Liver (tissue), 9 donors: ENCODE measurements around the gene SCAP. TPM values are rescaled to one million over a fixed set of nuclear protein-coding genes. Genes with fewer than 3 reads are reported as not detected.

Experiments used
- DNase-seq: peaks from one replicate; pipeline ENCODE4 v3.0.0-alpha.2; 2017; ENCODE audit warnings: low spot score
- H3K27ac ChIP-seq, 2 donors: one replicate each; pipeline ENCODE4 v1.7.0; 2013; ENCODE audit warnings: inconsistent platforms in 2 of 2, low read length in 2 of 2, control low read depth in 1 of 2, low read depth in 1 of 2, mild to moderate bottlenecking in 1 of 2
- H3K27me3 ChIP-seq, 4 donors: one replicate each; pipeline versions ENCODE4 v1.6.1 to v1.7.0; 2013; ENCODE audit warnings: low read length in 3 of 4, inconsistent platforms in 1 of 4, mild to moderate bottlenecking in 1 of 4, moderate library complexity in 1 of 4; ENCODE audit not compliant: control insufficient read depth in 4 of 4, insufficient read depth in 4 of 4
- H3K36me3 ChIP-seq, 4 donors: one replicate each; pipeline versions ENCODE4 v1.6.1 to v1.7.0; 2013; ENCODE audit warnings: low read length in 3 of 4, mild to moderate bottlenecking in 3 of 4, low read depth in 1 of 4, moderate library complexity in 1 of 4; ENCODE audit not compliant: control insufficient read depth in 4 of 4, insufficient read depth in 3 of 4
- H3K4me1 ChIP-seq, 4 donors: one replicate each; pipeline versions ENCODE4 v1.6.1 to v1.7.0; 2013; ENCODE audit warnings: low read length in 3 of 4, mild to moderate bottlenecking in 3 of 4, moderate library complexity in 1 of 4; ENCODE audit not compliant: control insufficient read depth in 4 of 4, insufficient read depth in 4 of 4
- H3K4me3 ChIP-seq, 3 donors: one replicate each; pipeline versions ENCODE4 v1.6.1 to v1.7.0; 2013; ENCODE audit warnings: low read length in 3 of 3, control low read depth in 1 of 3, low read depth in 1 of 3, mild to moderate bottlenecking in 1 of 3
- H3K9ac ChIP-seq, 2 donors: one replicate each; pipeline ENCODE4 v1.7.0; 2013; ENCODE audit warnings: low read length in 2 of 2, mild to moderate bottlenecking in 2 of 2, moderate library complexity in 2 of 2, control low read depth in 1 of 2, low read depth in 1 of 2
- H3K9me3 ChIP-seq, 4 donors: one replicate each; pipeline versions ENCODE4 v1.6.1 to v1.7.0; 2013; ENCODE audit warnings: low read length in 3 of 4; ENCODE audit not compliant: control insufficient read depth in 4 of 4
- FOXA1 ChIP-seq: IDR thresholded peaks from 2 replicates; pipeline ENCODE4 v1.6.1; 2016; ENCODE audit warnings: antibody characterized with exemption
- FOXA2 ChIP-seq: IDR thresholded peaks from 2 replicates; pipeline ENCODE4 v1.6.1; 2016; ENCODE audit warnings: antibody characterized with exemption
- HNF4A ChIP-seq, 2 donors: conservative IDR thresholded peaks; 2 replicates each; pipeline ENCODE4 v1.6.1; 2016; ENCODE audit warnings: antibody characterized with exemption in 2 of 2, mild to moderate bottlenecking in 2 of 2
- NR2F2 ChIP-seq: IDR thresholded peaks from 2 replicates; pipeline ENCODE4 v1.6.1; 2016; ENCODE audit warnings: antibody characterized with exemption
- RAD21 ChIP-seq, 2 donors: IDR thresholded peaks; 2 replicates each; pipeline ENCODE4 v1.6.1; 2016; ENCODE audit warnings: antibody characterized with exemption in 2 of 2, mild to moderate bottlenecking in 2 of 2
- RXRA ChIP-seq, 2 donors: IDR thresholded peaks; 2 replicates each; pipeline ENCODE4 v1.6.1; 2017 to 2018; ENCODE audit warnings: antibody characterized with exemption in 2 of 2, mild to moderate bottlenecking in 1 of 2
- SP1 ChIP-seq: IDR thresholded peaks from 2 replicates; pipeline ENCODE4 v1.6.1; 2018; ENCODE audit warnings: antibody characterized with exemption, mild to moderate bottlenecking
- TAF1 ChIP-seq: conservative IDR thresholded peaks from 2 replicates; pipeline ENCODE4 v1.6.1; 2016; ENCODE audit warnings: antibody characterized with exemption, mild to moderate bottlenecking
- YY1 ChIP-seq: IDR thresholded peaks from 2 replicates; pipeline ENCODE4 v1.6.1; 2016; ENCODE audit warnings: antibody characterized with exemption, mild to moderate bottlenecking
- WGBS: extraction: QIAGEN DNeasy Blood & Tissue Kit; methylation state at CpG from one replicate; pipeline ENCODE4 v1.1.7; 2013; 5-methylcytosine and 5-hydroxymethylcytosine counted together
- polyA plus RNA-seq, 2 donors: library from polyadenylated mRNA; stranded (reverse) in 1 of 2; unstranded in 1 of 2; fragments of 200-250 nt in 1 of 2; fragments of >200 nt in 1 of 2; fragmentation: Nextera tagmentation in 1 of 2; extraction: Ambion mirVana in 1 of 2; gene quantifications; one replicate each; pipeline versions ENCODE4 v1.2.1 to v1.2.3, GENCODE V29; 2013 to 2015
- total RNA-seq, 2 donors: library from RNA; depleted of rRNA; stranded (reverse); fragments of >200 nt; gene quantifications; one replicate each; pipeline ENCODE4 v1.2.3, GENCODE V29; 2014
- TF ChIP-seq, protein P1 (sequence below): fragments of 150-350 bp; IDR thresholded peaks from 2 replicates; pipeline ENCODE4 v1.5.1; 2017; ENCODE audit warnings: improper control_type of control experiment, low read depth, low read length; ENCODE audit not compliant: missing input control
- TF ChIP-seq, protein P2 (sequence below): IDR thresholded peaks from 2 replicates; pipeline ENCODE4 v1.6.1; 2016; ENCODE audit warnings: antibody characterized with exemption
- TF ChIP-seq, protein P3 (sequence below): IDR thresholded peaks from 2 replicates; pipeline ENCODE4 v1.6.1; 2016; ENCODE audit warnings: antibody characterized with exemption, mild to moderate bottlenecking
- TF ChIP-seq, protein P4 (sequence below): IDR thresholded peaks from 2 replicates; pipeline ENCODE4 v1.6.1; 2016; ENCODE audit warnings: antibody characterized with exemption
- donor health status: healthy.
- donor health status: healthy.
- donor health status: healthy.
- donor health status: healthy.
- donor health status: healthy.

SCAP gene
- total and polyA plus RNA-seq, 4 donors: 25.9 to 84.8 (median 59.3) TPM

DNA sequence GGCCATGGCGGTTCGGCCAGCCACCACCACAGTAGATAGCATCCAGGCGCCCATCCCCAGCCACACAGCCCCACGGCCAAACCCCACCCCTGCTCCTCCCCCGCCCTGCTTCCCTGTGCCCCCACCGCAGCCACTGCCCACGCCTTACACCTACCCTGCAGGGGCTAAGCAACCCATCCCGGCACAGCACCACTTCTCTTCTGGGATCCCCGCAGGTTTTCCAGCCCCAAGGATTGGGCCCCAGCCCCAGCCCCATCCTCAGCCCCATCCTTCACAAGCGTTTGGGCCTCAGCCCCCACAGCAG is 65.4 kb downstream of the SCAP start:
- no peaks in the 10 kb centered on the region for H3K27me3 ChIP-seq
- WGBS: 69% methylated on average over 10 of the region's 10 CpGs
- DNase-seq: no peak
- no peak overlapping the region for H3K27ac ChIP-seq
- H3K36me3 ChIP-seq: peaks cover 19 to 79% (median 40%) of the 10 kb centered on the region in 4 donors
- H3K4me1 ChIP-seq: no peaks in the 10 kb centered on the region
- no peaks in the 10 kb centered on the region for H3K9me3 ChIP-seq
- TF ChIP-seq RXRA (IDR thresholded peaks at IDR 0.05): no peak
- TF ChIP-seq SP1: no peak
- no peak for TF ChIP-seq RAD21 (IDR thresholded peaks at IDR 0.05)
- TF ChIP-seq FOXA2: no peak
- TF ChIP-seq HNF4A (conservative IDR thresholded peaks at IDR 0.05): no peak
- TF ChIP-seq NR2F2: no peak
- TF ChIP-seq, protein P1, sequence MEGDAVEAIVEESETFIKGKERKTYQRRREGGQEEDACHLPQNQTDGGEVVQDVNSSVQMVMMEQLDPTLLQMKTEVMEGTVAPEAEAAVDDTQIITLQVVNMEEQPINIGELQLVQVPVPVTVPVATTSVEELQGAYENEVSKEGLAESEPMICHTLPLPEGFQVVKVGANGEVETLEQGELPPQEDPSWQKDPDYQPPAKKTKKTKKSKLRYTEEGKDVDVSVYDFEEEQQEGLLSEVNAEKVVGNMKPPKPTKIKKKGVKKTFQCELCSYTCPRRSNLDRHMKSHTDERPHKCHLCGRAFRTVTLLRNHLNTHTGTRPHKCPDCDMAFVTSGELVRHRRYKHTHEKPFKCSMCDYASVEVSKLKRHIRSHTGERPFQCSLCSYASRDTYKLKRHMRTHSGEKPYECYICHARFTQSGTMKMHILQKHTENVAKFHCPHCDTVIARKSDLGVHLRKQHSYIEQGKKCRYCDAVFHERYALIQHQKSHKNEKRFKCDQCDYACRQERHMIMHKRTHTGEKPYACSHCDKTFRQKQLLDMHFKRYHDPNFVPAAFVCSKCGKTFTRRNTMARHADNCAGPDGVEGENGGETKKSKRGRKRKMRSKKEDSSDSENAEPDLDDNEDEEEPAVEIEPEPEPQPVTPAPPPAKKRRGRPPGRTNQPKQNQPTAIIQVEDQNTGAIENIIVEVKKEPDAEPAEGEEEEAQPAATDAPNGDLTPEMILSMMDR: no peak
- no peak for TF ChIP-seq TAF1
- TF ChIP-seq, protein P2, sequence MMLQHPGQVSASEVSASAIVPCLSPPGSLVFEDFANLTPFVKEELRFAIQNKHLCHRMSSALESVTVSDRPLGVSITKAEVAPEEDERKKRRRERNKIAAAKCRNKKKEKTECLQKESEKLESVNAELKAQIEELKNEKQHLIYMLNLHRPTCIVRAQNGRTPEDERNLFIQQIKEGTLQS: no peak
- H3K9ac ChIP-seq: no peak overlapping the region
- H3K4me3 ChIP-seq: no peak overlapping the region

DNA sequence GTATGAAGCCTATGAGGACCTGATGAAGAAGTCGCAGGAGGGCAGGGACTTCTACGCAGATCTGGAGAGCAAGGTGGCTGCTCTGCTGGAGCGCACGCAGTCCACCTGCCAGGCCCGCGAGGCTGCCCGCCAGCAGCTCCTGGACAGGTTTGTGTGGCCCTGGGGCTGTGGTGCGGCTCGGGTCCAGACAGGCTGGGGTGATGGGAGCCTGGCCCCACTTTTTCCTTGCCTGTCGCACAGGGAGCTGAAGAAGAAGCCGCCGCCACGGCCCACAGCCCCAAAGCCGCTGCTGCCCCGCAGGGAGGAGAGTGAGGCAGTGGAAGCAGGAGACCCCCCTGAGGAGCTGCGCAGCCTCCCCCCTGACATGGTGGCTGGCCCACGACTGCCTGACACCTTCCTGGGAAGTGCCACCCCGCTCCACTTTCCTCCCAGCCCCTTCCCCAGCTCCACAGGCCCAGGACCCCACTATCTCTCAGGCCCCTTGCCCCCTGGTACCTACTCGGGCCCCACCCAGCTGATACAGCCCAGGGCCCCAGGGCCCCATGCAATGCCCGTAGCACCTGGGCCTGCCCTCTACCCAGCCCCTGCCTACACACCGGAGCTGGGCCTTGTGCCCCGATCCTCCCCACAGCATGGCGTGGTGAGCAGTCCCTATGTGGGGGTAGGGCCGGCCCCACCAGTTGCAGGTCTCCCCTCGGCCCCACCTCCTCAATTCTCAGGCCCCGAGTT is 65.9 kb downstream of the SCAP start:
- no peaks in the 10 kb centered on the region for H3K27me3 ChIP-seq
- H3K36me3 ChIP-seq: peaks cover 15 to 74% (median 37%) of the 10 kb centered on the region in 4 donors
- no peak overlapping the region for H3K27ac ChIP-seq
- WGBS: 90% methylated on average over 26 of the region's 26 CpGs
- H3K9ac ChIP-seq: no peak overlapping the region
- no peaks in the 10 kb centered on the region for H3K9me3 ChIP-seq
- no peak for TF ChIP-seq TAF1
- TF ChIP-seq RXRA (IDR thresholded peaks at IDR 0.05): no peak
- TF ChIP-seq, protein P3, sequence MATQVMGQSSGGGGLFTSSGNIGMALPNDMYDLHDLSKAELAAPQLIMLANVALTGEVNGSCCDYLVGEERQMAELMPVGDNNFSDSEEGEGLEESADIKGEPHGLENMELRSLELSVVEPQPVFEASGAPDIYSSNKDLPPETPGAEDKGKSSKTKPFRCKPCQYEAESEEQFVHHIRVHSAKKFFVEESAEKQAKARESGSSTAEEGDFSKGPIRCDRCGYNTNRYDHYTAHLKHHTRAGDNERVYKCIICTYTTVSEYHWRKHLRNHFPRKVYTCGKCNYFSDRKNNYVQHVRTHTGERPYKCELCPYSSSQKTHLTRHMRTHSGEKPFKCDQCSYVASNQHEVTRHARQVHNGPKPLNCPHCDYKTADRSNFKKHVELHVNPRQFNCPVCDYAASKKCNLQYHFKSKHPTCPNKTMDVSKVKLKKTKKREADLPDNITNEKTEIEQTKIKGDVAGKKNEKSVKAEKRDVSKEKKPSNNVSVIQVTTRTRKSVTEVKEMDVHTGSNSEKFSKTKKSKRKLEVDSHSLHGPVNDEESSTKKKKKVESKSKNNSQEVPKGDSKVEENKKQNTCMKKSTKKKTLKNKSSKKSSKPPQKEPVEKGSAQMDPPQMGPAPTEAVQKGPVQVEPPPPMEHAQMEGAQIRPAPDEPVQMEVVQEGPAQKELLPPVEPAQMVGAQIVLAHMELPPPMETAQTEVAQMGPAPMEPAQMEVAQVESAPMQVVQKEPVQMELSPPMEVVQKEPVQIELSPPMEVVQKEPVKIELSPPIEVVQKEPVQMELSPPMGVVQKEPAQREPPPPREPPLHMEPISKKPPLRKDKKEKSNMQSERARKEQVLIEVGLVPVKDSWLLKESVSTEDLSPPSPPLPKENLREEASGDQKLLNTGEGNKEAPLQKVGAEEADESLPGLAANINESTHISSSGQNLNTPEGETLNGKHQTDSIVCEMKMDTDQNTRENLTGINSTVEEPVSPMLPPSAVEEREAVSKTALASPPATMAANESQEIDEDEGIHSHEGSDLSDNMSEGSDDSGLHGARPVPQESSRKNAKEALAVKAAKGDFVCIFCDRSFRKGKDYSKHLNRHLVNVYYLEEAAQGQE: no peak
- TF ChIP-seq, protein P4, sequence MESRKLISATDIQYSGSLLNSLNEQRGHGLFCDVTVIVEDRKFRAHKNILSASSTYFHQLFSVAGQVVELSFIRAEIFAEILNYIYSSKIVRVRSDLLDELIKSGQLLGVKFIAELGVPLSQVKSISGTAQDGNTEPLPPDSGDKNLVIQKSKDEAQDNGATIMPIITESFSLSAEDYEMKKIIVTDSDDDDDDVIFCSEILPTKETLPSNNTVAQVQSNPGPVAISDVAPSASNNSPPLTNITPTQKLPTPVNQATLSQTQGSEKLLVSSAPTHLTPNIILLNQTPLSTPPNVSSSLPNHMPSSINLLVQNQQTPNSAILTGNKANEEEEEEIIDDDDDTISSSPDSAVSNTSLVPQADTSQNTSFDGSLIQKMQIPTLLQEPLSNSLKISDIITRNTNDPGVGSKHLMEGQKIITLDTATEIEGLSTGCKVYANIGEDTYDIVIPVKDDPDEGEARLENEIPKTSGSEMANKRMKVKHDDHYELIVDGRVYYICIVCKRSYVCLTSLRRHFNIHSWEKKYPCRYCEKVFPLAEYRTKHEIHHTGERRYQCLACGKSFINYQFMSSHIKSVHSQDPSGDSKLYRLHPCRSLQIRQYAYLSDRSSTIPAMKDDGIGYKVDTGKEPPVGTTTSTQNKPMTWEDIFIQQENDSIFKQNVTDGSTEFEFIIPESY: no peak
- TF ChIP-seq FOXA1: no peak
- TF ChIP-seq, protein P2: no peak
- TF ChIP-seq YY1: no peak
- peaks cover 0 to 1% (median 0%) of the 10 kb centered on the region in 4 donors for H3K4me1 ChIP-seq
- DNase-seq: no peak
- H3K4me3 ChIP-seq: no peak overlapping the region
